Endometrial microvascular endothelial cells (primary cell): ENCODE data around the gene CNRIP1. TPM values are rescaled to one million over a fixed set of nuclear protein-coding genes. Genes with fewer than 3 reads are reported as not detected.

ENCODE experiments used
- in situ Hi-C: cut with HindIII; loops from 2 replicates; pipeline ENCODE4 v1.10.0; 2017; ENCODE audit warnings: low sequenced_read_pairs, low pct_unique_long_range_greater_than_20kb; ENCODE audit errors: inconsistent ontology term
- total RNA-seq: library from RNA; depleted of rRNA; stranded (reverse); fragments of >200 nt; gene quantifications from one replicate; pipeline ENCODE4 v1.2.3, GENCODE V29; 2015; ENCODE audit errors: inconsistent ontology term

Gene CNRIP1
- total RNA-seq, 1 donor from 2014 or later = 87.1 TPM

DNA sequence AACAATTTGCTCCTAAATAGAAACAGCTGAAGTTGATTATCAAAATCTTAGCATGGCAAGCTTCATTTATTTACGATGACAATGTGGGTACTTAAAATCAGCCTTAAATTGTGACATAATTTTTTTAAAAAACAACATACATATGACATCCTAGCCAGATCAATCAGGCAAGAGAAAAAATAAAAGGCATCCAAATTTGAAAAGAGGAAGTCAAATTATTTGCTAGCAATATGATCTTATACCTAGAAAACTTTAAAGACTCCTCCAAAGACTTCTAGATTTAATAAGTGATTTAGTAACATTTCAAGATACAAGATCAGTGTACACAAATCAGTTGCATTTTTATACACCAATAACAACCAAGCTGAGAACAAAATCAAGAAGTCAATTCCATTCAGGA is 53.1 kb downstream of the CNRIP1 start:
- in situ Hi-C loops = no loop called here

DNA sequence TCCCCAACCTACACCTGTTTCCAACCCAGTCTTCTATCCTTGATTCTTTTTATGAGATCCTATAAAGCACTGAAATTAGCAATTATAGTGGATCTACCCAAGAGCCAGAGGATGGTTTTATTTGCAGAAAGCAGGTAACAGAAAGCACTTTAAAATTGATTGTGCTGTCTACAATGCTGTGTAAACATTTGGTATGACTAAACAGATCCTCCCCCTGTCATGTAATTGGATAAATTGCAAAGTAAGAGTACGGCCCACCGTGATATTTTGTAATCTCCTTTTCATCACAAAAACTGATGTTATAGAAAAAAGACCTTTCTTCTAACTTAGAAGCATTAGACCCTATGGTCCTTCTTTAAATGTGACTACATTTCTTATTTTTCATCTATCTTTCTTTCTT is 56.1 kb downstream of the CNRIP1 start:
- in situ Hi-C loops = no loop called here

DNA sequence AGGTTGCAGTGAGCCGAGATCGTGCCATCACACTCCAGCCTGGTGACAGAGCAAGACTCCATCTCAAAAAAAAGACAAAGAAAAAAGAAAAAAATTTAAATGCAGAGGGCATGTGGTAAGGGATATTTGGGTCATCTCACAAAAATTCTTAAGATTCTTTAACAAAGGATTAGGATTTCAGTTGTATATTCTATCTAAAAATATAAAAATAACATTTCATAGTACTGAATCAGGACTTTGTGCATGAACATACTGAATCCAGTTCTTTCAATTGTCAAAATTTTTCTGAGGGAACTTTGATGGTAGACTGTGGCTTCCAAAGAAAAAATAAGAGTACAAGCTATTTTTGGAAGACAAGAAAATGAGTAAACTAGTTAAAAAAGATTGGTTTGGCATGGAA is 60.9 kb downstream of the CNRIP1 start:
- in situ Hi-C loops = no loop called here

DNA sequence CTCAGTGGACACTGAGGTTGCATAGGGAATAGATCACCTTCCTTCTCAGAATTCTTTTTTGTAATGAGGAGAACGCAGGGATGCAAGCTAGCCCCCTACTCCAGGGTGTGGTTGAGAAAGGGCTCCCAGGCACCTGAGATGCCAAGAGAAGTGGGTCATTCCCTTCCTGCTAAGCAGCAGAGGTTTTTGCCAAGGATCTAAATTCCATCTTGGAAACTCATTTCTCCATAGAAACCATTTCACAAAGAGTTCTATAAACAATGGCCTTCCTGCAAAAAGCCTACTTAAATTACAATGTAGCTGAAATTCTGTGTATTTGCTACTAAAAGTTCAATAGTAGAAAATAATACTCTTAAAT is 63.7 kb downstream of the CNRIP1 start:
- in situ Hi-C loops = no loop called here

DNA sequence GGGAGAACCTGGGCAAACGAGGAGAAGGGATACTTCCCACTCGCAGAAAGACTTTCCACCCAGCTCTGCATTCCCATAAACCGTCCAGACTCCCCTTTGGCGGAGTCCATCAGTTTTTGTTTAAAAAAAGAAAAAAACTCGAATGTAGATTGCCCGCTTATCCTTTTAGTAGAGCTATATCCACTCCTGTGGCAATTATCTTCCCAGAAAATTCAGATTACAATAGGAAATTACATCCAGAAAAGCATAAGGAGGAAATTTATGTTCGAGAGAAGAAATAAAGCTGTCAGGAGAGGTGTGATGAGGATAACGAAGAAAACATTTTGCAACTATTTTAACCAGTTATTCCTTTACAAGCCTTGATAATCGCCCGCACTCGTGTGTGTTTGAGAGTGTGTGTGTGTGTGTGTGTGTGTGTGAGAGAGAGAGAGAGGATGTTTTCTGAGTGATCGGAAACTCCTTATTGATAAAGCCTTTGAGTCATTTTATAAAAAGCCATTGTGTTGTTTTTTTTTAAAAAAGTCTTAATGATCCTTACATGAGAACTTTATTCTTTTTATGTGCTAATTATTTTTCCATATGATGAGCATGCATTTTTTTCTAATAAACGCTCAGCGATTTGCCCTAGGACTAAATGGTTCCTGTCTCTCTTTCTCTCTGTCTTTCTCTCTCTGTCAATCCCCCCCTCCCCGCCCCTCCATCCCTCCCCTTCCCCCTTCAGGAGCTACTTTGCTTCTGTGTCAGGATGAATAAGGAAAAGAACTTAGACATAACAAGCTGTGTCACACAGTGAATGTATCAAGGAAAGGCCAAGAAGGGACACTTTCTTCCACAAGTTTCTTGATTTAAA is 66.3 kb downstream of the CNRIP1 start:
- in situ Hi-C loops = no loop called here

DNA sequence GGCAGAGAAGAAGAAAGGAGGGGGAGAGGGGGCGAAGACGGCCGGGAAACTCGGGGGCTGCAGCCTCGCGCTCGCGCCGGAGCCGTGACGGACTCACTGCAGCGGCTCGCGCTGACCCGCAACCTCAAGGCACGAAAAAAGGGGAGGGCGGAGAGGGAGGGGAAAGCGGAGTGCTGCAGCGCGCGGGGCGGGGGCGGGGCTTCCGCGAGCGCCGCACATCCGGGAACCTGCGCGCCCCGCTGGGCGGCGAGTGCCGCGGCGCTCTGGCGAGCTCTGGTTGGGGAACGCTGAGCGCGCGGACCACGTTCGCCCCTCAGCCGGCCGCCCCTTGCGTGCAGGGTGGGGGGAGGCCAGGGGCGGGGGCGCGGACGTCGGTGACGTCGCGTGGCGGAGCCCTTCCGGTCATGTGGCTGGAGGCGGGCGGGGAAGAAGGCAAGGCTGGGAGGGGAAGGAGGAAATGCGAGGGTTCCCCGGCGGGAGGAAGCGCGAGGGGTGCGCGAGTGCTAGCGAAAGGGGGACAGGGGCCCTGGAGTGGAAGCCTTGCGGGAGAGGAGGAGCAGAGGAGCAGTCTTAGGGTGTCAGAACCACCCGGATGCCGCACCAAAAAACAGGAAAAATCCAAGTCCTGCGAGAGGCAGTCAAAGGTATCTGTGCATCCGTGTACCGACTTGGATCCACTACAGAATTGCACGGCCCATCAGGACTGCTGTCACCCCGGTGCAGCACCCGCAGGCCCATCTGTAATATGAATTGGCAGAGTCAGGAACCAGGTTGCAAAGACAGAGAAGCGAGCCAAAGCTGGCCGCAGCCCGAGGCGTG is 67.1 kb downstream of the CNRIP1 start, which contains the start of gene PPP3R1:
Gene PPP3R1, minus strand, starts transcription at position 133 of the 819 bp plus-strand sequence. CDS start 405 bp downstream, outside the sequence.
- in situ Hi-C loops = no loop called here

DNA sequence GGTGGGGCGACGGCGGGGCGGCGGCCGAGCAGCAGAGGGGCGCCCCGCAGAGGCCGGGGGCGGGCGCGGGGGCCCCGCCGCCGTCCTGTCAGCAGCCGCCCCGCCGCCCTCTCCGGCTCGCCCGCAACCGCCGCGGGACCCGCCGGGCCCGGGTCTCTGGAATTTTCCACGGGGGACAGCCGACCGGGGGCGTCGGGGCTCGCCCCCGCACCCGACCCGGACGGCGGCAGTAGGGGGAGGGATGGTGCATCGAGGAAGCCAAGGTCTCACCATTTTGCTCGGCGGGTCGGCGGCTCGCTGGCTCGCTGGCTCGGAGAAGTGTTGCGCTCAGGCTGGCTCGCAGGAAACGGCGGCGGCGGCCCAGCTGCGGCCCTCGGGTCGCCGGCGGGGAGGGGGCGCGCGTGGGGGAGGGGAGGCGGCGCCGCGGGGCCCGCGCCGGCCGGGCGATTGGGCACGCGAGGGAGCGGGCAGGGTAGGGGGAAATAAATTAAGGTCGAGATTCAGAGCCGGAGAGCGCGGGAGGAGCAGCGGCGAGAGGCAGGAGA is 67.8 kb downstream of the CNRIP1 start:
- in situ Hi-C loops = no loop called here

DNA sequence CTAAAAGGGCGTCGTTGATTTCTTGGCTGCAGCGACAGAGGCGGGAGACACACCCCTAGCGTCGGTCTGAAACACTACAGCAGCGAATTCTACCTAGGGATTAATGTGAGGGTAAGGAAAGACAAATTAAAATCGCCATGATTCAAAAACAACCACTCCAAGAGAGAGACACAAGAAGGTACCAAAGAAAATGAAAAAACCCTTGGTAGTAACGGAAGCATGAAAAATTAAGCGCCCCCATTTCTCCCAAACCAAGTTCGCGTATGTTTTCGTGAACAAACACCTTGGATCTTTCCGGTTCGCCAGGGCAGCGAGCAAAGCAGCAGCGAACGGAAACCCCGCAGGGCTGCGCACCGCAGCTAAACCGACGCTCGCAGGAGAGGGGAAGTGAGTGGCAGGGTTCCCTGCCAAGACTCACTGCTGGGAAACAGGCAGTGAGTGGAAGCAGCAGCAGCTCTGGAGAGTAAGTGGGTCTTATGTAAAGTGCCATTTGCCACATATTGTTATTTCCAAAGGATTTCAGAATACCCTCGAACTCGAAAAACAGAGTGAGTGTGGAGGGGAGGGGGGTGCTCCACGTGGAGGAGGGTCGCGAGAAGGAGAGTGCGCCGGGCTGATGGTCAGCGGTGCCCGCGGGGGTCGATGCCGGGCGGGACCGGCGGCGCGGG is 68.4 kb downstream of the CNRIP1 start:
- in situ Hi-C loops = no loop called here

DNA sequence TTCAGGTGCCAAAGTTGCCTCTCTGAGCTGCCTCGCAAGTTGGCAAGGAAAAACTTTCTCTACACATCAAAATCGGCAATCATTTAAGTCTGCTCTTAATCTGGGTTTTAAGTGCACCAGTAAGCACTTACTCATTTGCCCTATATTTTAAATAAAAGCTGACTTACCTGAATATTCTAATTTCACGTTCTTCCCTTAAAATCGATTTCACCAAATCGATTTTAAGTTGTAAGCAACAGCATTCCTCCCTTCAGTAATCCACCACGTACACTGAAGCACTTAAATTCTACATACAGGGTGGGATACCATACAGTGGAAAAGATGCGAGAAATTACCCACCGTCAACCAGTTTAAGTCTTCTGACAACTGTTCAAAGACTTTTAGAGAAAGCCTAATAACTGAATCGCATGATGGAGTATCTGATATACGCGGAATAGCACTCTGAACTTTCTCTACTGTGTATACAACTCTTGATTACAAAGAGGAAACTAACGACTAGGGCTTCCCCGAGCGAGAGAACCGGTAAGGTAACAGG is 69.0 kb downstream of the CNRIP1 start:
- in situ Hi-C loops = no loop called here

DNA sequence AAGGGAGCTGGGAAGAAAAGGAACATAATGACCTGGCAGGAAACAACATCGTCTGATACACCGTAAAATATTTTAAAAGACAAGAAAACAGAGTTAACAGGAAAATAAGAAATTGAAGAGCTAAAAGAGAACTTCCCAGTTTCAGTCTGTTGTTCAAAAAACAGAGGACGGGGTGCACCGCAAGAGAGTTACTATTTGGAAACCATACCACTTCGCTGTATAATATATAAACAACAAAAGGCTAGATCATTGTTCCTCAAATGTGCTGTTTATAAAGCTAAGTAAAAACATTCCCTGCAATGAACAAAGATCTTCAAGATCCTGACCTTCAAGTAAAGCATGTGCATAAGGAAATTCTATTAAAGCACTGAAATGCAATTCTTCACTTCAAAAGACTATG is 69.6 kb downstream of the CNRIP1 start:
- in situ Hi-C loops = no loop called here

DNA sequence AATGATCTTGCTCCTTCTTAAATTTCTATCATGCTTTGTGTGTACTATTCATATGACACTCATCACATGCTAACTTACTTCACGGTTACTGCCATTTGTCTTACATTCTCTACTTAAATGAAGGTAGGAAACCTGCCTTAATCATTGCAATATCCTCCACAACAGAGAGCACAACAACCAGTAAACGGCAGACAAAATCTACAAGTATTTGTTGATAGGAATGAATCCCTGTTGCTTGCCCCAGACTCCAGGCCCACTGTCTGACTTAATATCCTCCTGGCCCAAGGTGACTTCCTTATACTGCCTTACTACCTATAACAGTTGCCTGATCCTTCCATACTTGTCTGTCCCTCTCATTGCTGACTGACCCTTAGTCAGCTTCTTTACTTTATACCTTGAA is 70.9 kb downstream of the CNRIP1 start:
- in situ Hi-C loops = no loop called here

DNA sequence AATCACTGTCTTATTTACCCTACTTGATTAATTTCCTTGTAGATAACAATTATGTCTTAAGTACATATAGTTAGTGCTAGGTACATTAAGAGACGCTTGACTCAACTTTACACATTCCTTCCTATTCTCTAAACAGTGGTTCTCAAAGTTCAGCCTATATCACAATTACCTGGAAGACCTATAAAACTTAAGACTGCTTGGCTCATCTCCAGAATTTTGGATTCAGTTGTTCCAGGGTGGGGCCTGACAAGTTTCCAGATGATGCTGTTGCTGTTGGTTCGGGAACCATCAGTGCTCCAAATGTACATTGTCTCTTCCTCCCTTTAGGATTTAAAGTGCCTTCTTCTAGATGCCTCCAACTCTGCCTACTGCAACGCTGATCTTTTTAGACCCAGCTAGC is 71.4 kb downstream of the CNRIP1 start:
- in situ Hi-C loops = no loop called here

DNA sequence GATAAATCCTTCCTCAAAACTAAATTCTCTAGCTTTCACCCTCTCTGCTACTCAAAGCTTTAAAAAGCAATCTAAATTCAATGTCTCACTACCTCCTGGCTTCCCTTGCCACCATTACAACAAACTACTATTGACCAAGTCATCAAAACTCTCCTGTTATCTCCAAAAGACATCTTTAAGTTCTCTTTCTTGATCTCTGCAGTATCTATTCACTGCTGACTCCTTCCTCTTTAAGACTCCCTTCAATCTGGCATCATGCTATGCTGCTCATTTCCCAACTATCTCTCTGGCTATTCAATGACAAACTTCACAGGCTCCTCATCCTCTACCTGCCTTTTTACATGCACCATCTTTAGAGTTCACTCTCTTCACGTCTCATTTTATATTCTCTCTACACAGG is 73.4 kb downstream of the CNRIP1 start:
- in situ Hi-C loops = no loop called here

DNA sequence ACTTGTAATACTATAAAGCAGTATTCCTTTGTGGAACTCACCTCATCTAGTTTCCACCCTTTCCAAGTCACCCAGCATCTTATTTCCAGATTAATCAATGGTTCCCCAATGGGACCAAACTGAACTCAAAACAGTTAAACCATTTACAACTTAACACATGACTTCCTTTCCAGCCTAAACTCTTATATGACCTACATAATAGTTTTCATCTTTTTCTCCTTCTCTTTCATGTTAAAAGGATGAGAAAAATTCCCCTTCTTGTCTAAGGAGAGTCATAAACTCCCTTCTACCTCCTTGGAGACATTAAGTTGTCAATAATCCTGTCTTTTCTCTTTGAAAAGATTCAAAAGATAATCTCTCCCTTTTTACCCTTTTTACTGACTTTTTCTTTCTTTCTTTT is 74.1 kb downstream of the CNRIP1 start:
- in situ Hi-C loops = no loop called here

DNA sequence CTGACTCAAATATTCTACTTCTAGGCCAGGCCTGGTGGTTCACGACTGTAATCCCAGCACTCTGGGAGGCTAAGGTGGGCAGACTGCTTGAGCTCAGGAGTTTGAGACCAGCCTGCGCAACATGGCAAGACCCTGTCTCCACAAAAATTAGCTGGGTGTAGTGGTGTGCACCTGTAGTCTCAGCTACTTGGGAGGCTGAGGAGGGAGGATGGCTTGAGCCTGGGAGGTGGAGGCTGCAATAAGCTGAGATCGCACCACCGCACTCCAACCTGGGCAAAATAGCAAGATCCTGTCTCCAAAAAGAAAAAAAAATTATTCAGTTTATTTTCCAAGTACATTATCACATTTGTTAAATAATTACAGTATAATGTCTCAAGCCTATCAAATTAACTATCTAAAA is 74.7 kb downstream of the CNRIP1 start:
- in situ Hi-C loops = no loop called here

DNA sequence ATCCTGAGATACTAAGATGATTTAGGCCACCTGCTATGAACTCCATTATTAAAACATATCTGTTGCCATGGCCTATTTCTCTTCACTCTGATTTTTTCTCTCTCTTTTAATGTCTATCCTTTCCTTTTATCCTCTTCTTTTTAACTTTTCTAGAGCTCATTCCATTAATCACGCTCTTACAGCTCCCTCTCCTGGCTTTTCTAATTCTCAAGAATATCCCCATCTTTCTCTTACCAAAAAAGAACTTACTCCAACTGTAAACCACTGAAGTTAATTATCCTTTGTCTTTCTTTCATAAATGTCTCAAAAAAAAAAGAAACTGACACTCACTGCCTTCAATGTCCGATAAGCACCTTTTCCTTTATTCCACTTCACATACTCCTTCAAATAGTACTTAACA is 75.3 kb downstream of the CNRIP1 start:
- in situ Hi-C loops = no loop called here
